KOPT-K1 (cell line): ENCODE data around the gene HRAS.
A peak's percentile ranks its signal among the peaks of the same experiment; 100 is the strongest.

Source experiments
- H3K27ac ChIP-seq: fragments of 200-600 bp; sonication (generic); 2 replicates; pipeline ENCODE4 v1.5.1; 2016; ENCODE audit warnings: antibody characterized with exemption, mild to moderate bottlenecking, low read depth, low read length; ENCODE audit not compliant: poor library complexity, severe bottlenecking
- H3K36me3 ChIP-seq: fragments of 200-600 bp; sonication (generic); 2 replicates; pipeline ENCODE4 v1.5.1; 2017; ENCODE audit warnings: antibody characterized with exemption, mild to moderate bottlenecking, low read length, moderate library complexity; ENCODE audit not compliant: insufficient read depth
- H3K9me3 ChIP-seq: fragments of 200-600 bp; sonication (generic); 2 replicates; pipeline ENCODE4 v1.5.1; 2017; ENCODE audit warnings: antibody characterized with exemption, low read length, mild to moderate bottlenecking; ENCODE audit not compliant: insufficient read depth, poor library complexity, severe bottlenecking

HRAS gene

DNA sequence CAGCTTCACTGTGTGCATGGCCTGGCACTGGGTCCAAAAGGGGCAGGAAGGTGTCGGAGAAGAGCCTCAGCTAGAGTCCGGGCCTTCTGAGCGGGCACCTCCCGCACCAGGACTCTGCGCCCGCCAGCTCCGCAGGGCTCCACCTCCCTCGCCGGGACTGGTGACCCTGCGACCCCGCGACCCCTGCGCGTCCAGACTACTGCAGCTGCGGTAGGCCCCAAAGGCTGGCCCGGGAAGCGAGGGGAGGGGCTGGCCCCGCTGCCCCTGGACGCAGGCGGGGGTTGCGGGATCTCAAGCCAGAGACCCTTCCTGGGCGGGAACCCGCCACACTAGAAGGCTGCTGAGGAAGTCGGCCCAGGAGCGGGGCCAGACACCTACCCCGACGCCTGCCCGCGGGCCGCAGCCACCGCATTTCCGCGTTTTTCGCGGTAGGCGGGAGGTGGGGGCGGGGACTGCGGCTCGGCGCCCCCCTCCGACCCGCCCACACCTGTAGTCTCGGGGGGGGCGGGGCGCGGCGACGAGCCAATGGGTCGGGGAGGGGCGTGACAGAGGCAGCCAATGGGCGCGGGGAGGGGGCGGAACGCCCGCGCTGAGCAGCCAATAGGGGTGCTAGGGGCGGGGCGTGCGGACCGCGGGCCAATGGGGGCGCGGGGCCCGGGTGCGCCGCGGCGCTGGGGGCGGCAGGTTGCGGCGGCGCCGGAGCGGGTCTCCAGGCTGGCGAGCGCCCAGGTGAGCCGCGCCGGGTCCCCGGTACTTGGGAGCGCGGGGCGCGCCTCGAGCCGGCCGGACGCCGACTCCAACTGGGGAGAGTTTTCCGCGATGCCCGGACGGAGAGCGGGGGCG is 25.1 kb upstream of the HRAS start, which contains the start of the genes LMNTD2 and RASSF7:
Gene LMNTD2, minus strand, starts transcription at position 434 of the 843 bp plus-strand sequence. Its CDS starts 22 bp downstream, at position 412.
Gene RASSF7, plus strand, starts transcription at position 666 of the 843 bp plus-strand sequence. CDS start 799 bp downstream, outside the sequence.
- H3K9me3 ChIP-seq = no peaks in the 10 kb centered on the region
- H3K36me3 ChIP-seq = no peaks in the 10 kb centered on the region
- peak within 1 kb of the TSS; percentile 40 for H3K27ac ChIP-seq

- H3K9me3 ChIP-seq = no peaks in the 10 kb centered on the region
- H3K27ac ChIP-seq = no peak overlapping the region
- H3K36me3 ChIP-seq = no peaks in the 10 kb centered on the region
These were observed 24.4 kb upstream of the HRAS start for GRCh38 chr11:559712-560304.

- Histone ChIP-seq H3K9me3 (no peaks in the 10 kb centered on the region), H3K36me3 (no peaks in the 10 kb centered on the region), H3K27ac (no peak overlapping the region)
These were observed 23.7 kb upstream of the HRAS start for GRCh38 chr11:559020-559620.

- Histone ChIP-seq H3K27ac (no peak overlapping the region), H3K9me3 (no peaks in the 10 kb centered on the region), H3K36me3 (no peaks in the 10 kb centered on the region)
These were observed 23.1 kb upstream of the HRAS start for GRCh38 chr11:558503-558902.

GRCh38 chr11:557328-558132 is 22.2 kb upstream of the HRAS start:
- Histone ChIP-seq H3K27ac (no peak overlapping the region), H3K9me3 (no peaks in the 10 kb centered on the region)

GRCh38 chr11:556662-557256 is 21.4 kb upstream of the HRAS start:
- Histone ChIP-seq H3K36me3 (no peaks in the 10 kb centered on the region), H3K27ac (no peak overlapping the region), H3K9me3 (no peaks in the 10 kb centered on the region)

More at GRCh38 chr11:557328-558132, 22.2 kb upstream of the HRAS start:
- no peaks in the 10 kb centered on the region for H3K36me3 ChIP-seq

GRCh38 chr11:555780-556661 is 20.6 kb upstream of the HRAS start:
- no peak overlapping the region for H3K27ac ChIP-seq
- no peaks in the 10 kb centered on the region for H3K36me3 ChIP-seq

GRCh38 chr11:555227-555779 is 19.9 kb upstream of the HRAS start:
- no peaks in the 10 kb centered on the region for H3K36me3 ChIP-seq
- no peaks in the 10 kb centered on the region for H3K9me3 ChIP-seq
- no peak overlapping the region for H3K27ac ChIP-seq

More at GRCh38 chr11:555780-556661, 20.6 kb upstream of the HRAS start:
- H3K9me3 ChIP-seq = no peaks in the 10 kb centered on the region

- Histone ChIP-seq H3K36me3 (no peaks in the 10 kb centered on the region), H3K27ac (no peak overlapping the region), H3K9me3 (no peaks in the 10 kb centered on the region)
These were observed 19.3 kb upstream of the HRAS start for GRCh38 chr11:554428-555226.

DNA sequence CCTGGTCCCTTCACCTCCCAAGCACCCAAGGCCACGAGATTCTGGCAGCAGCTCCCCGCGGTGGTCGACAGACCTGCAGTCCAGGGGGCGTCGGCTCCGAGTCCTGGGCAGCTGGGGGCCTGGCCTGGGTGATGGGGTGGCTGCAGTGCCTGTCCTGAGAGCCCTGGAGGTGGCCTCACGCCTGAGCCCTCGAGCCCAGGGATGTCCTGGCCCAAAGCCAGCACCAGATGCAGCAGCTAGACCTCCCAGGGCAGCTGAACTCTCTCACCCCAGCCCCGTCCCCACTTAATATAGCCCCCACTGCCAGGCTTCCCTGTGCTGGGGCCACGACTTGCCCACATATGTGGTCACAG is 18.6 kb upstream of the HRAS start:
- no peaks in the 10 kb centered on the region for H3K36me3 ChIP-seq
- H3K27ac ChIP-seq = no peak overlapping the region
- H3K9me3 ChIP-seq = no peaks in the 10 kb centered on the region

GRCh38 chr11:553083-553987 is 18.0 kb upstream of the HRAS start:
- Histone ChIP-seq H3K27ac (no peak overlapping the region), H3K9me3 (no peaks in the 10 kb centered on the region), H3K36me3 (no peaks in the 10 kb centered on the region)

GRCh38 chr11:551596-551995 is 16.2 kb upstream of the HRAS start:
- H3K9me3 ChIP-seq = no peaks in the 10 kb centered on the region
- H3K36me3 ChIP-seq = no peaks in the 10 kb centered on the region
- H3K27ac ChIP-seq = no peak overlapping the region
